ENCODE results near the gene PPP2R3B.

- TF ChIP-seq CTCF (IDR thresholded peaks at IDR 0.05) = no peak
- no peak for TF ChIP-seq ZFX (IDR thresholded peaks at IDR 0.05; ENCODE audit: borderline replicate concordance)
Observed at GRCh38 chrX:435536-436122, 48.9 kb upstream of the PPP2R3B start.

All from 22Rv1 (cell line).